Activated B cell treated with CpG ODN at 0.5 μM for 24 hours (primary cell): ENCODE measurements around the gene SNAPC4. TPM values are rescaled to one million over a fixed set of nuclear protein-coding genes. Genes with fewer than 3 reads are reported as not detected.
A peak's percentile ranks its signal among the peaks of the same experiment; 100 is the strongest.

Experiments used
- ATAC-seq: fragments of 200-7000 bp; cut with Tn5 transposase; one replicate; pipeline ENCODE4 v1.10.0; 2021; ENCODE audit warnings: low read depth, mild to moderate bottlenecking, moderate library complexity
- CTCF ChIA-PET: fragments of 350-600 bp; sonication (Branson Sonifier 250); formaldehyde crosslinking; loops from one replicate; lab custom pipeline; 2021; ENCODE audit warnings: antibody characterized with exemption; lab: Charles Lee
- POLR2A ChIA-PET: fragments of 350-600 bp; sonication (Branson Sonifier 250); formaldehyde crosslinking; loops from one replicate; lab custom pipeline; 2021; ENCODE audit warnings: antibody characterized with exemption; lab: Charles Lee
- DNase-seq: peaks from one replicate; pipeline ENCODE4 v3.0.0; 2022
- H3K27ac Mint-ChIP-seq: one replicate; pipeline ENCODE4 v1.8.0; 2020; ENCODE audit warnings: mixed read lengths
- H3K27me3 Mint-ChIP-seq: one replicate; pipeline ENCODE4 v1.8.0; 2021; ENCODE audit warnings: mixed read lengths
- H3K36me3 Mint-ChIP-seq: one replicate; pipeline ENCODE4 v1.8.0; 2021; ENCODE audit warnings: low read depth, mixed read lengths
- H3K4me1 Mint-ChIP-seq: one replicate; pipeline ENCODE4 v1.8.0; 2021; ENCODE audit warnings: mixed read lengths
- H3K4me3 Mint-ChIP-seq: one replicate; pipeline ENCODE4 v1.8.0; 2020; ENCODE audit warnings: mild to moderate bottlenecking, mixed read lengths
- H3K9me3 Mint-ChIP-seq: one replicate; pipeline ENCODE4 v1.8.0; 2020; ENCODE audit warnings: mixed read lengths
- CTCF ChIP-seq: fragments of 200-600 bp; IDR thresholded peaks from one replicate; pipeline ENCODE4 v1.8.0; 2022; ENCODE audit warnings: antibody characterized with exemption, mild to moderate bottlenecking
- intact Hi-C: fragments of 100-400 bp; cut with micrococcal nuclease; formaldehyde crosslinking; loops from one replicate; pipeline ENCODE4 v1.15.1; 2024
- total RNA-seq: library from RNA; stranded (reverse); gene quantifications from 2 replicates; pipeline ENCODE4 v1.2.3, GENCODE V29; 2022

The SNAPC4 gene
- total RNA-seq, 1 donor from 2014 or later = 22.2 TPM

GRCh38 chr9:136361754-136362449, 38.1 kb downstream of the SNAPC4 start:
- ATAC-seq = no peak
- ChIA-PET CTCF (no interaction called here), POLR2A (interaction anchor here (2.4 kb wide), 1 partner anchor 48 kb away, joined by 19 read pairs; the partner anchor contains the start of genes ENTR1 and PMPCA)
- Mint-ChIP-seq H3K27ac (peak overlapping the region; percentile 53), H3K9me3 (no peaks in the 10 kb centered on the region), H3K4me1 (peaks cover 9% of the 10 kb centered on the region), H3K36me3 (peaks cover 20% of the 10 kb centered on the region), H3K27me3 (no peaks in the 10 kb centered on the region), H3K4me3 (no peak overlapping the region)
- no peak for TF ChIP-seq CTCF
- no peak for DNase-seq
- intact Hi-C loops = loop anchor here (2.0 to 5.0 kb wide), 4 partner anchors 19 to 177 kb away; partner anchors contain the start of genes GPSM1 and INPP5E

GRCh38 chr9:136361047-136361753, 38.8 kb downstream of the SNAPC4 start:
- intact Hi-C loops = loop anchor here (5.0 kb wide), 1 partner anchor 34 kb away; the partner anchor contains the start of gene GPSM1
- Mint-ChIP-seq H3K27ac (no peak overlapping the region), H3K27me3 (no peaks in the 10 kb centered on the region), H3K4me1 (peaks cover 9% of the 10 kb centered on the region), H3K9me3 (no peaks in the 10 kb centered on the region), H3K4me3 (no peak overlapping the region), H3K36me3 (peaks cover 20% of the 10 kb centered on the region)
- no peak for ATAC-seq
- ChIA-PET CTCF (no interaction called here), POLR2A (interaction anchor here (0.6 kb wide), 1 partner anchor 48 kb away, joined by 3 read pairs; no protein-coding TSS in a partner anchor)
- no peak for DNase-seq
- TF ChIP-seq CTCF = no peak

- DNase-seq = no peak
- ChIA-PET POLR2A (no interaction called here), CTCF (interaction anchor here (0.8 kb wide), 1 partner anchor 1120 kb away, joined by 3 read pairs; no protein-coding TSS in a partner anchor)
- intact Hi-C loops = loop anchor here (5.0 kb wide), 1 partner anchor 33 kb away; the partner anchor contains the start of gene GPSM1
- no peak for ATAC-seq
- Mint-ChIP-seq H3K36me3 (peaks cover 20% of the 10 kb centered on the region), H3K9me3 (no peaks in the 10 kb centered on the region), H3K4me3 (no peak overlapping the region), H3K27ac (no peak overlapping the region), H3K4me1 (peaks cover 6% of the 10 kb centered on the region), H3K27me3 (no peaks in the 10 kb centered on the region)
- TF ChIP-seq CTCF = no peak
Observed at GRCh38 chr9:136359774-136360718, 39.9 kb downstream of the SNAPC4 start.

DNA sequence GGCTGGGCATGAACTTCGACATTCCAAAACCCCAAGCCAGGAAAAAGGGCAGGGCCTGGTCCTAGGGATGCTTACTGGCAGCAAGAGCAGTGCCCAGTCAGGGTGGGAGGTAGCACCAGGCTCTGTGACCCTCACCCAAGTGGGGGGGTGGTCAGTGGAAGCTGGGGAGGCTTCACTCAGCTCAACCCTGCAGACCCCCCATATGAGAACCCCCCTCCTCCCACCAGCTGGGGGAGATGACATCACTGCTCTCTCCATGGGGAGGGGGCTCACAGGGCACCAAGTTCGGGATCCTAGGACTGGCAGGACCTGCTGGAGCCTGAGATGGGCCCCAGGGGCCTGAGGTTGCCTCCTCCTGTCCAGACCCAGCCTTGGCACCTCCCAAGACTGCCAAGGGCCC, 41.1 kb downstream of the SNAPC4 start:
- TF ChIP-seq CTCF = no peak
- Mint-ChIP-seq H3K9me3 (no peaks in the 10 kb centered on the region), H3K27me3 (no peaks in the 10 kb centered on the region), H3K4me1 (peaks cover 6% of the 10 kb centered on the region), H3K27ac (no peak overlapping the region), H3K4me3 (no peak overlapping the region), H3K36me3 (peaks cover 20% of the 10 kb centered on the region)
- ChIA-PET CTCF (no interaction called here), POLR2A (no interaction called here)
- DNase-seq (no peak), ATAC-seq (no peak)
- intact Hi-C loops = no loop called here
